ENCODE results near the gene SNX5.
"Not testable (repeated sequence)": the region's sequence is repeated elsewhere in the genome, so short reads cannot be mapped to it uniquely, and the experiment has no call there.

Gene SNX5

DNA sequence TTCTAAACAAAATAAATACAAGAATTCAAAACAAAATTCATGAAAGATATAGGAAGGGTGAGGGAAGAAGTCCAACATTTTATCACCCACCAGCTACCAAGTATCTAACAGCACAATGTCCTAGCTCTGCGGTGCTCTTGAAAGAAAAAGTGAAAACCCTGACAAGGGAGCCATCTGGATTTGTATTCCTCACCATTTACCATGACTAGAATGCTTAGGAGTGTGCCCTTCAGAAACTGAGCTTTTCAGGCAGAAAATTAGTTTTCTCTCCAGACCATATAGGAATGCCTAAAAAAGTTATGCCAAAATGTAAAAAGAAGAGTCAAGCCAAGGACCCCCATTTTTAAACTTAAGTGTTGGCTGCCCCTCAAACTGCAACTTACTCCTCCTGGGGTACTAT lies 4.5 kb downstream of the SNX5 start:
- in situ Hi-C loops (cut with HindIII; ENCODE audit: low pct_ligation_motif_present, low pct_unique_long_range_greater_than_20kb, low sequenced_read_pairs), result no loop called here
- DNase-seq, result no peak

DNA sequence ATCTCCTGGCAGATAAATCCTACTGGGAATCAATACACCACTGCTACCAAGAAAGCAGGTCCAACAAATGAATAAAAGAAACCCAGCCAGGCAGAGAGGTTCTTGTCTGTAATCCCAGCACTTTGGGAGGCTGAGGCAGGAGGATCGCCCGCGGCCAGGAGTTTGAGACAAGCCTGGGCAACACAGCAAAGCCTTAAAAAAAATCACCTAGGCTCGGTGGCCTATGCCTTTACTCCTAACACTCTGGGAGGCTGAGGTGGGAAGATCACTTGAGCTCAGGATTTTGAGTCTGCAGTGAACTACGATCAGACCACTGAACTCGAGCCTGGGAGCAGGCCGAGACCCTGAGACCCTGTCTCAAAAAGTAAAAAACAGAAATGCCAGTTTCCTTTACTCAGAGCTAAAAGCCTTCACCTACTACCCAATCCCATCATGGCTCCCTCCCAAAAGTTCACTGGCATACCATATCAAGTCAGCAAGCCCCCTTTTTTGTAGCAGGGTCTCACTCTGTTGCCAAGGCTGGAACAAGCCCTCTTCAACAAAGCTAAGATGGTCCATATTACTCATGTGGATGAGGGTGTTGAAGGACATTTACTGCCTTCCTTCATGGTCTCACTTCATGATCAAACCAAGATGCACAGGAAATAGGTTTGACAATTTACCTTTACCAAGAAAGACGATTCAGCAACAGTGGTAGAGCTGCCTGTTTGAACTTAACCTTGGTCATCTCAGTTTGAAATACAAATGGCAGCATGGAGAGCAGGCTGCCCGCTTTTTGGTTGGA lies 5.3 kb downstream of the SNX5 start:
- no peak for DNase-seq
- in situ Hi-C loops (cut with HindIII; ENCODE audit: low pct_ligation_motif_present, low pct_unique_long_range_greater_than_20kb, low sequenced_read_pairs), result no loop called here

DNA sequence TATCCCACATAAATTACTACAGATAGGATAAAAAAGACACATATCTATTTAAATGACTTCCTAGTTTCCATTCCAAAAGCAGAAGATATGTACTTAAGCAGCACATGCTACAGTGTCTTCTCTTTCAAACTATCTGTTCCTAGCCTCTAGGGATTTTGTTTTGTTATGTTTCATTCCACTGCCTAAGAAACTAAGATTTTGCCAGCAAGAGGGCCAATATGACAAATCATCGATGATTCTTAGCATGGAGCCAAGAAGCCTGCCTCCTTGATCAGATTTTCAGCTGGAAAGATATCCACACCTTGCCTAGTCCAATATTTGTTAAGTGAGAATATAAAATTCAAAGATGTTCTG lies 7.0 kb downstream of the SNX5 start:
- in situ Hi-C loops (cut with HindIII; ENCODE audit: low pct_ligation_motif_present, low pct_unique_long_range_greater_than_20kb, low sequenced_read_pairs), result no loop called here

DNA sequence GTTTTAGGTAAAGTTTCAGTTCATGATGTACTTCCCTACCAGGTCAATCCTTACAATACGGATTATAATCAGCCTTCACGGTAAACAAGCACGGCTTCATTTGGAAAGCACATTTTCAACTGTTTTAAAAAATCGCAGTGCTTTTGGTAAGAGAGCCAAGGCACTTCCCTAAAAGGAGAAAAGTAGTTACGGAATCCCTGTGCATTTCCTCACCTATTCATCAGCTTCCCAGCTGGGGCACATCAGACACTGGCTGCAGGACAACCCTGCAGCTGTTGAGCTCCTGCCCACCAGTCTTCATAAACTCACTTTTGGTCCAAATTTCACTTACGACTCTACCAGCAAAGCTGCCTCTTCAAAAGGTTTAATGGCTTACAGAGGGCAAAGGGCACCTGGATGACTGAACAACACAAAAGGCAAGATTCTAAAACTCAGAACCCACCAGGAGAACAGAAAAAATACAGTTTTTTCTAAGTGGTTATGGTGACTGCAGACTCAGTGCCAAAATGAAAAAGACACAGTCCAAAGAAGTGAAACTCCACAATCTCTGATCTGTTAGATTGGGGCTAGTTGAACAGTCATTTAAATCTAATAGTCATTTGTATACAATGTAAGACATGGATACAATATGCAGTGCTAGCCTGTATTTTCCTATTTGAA lies 7.5 kb downstream of the SNX5 start:
- in situ Hi-C loops (cut with HindIII; ENCODE audit: low pct_ligation_motif_present, low pct_unique_long_range_greater_than_20kb, low sequenced_read_pairs), result no loop called here
- DNase-seq, result no peak

More for the DNA sequence above, 7.0 kb downstream of the SNX5 start:
- DNase-seq, result no peak

DNA sequence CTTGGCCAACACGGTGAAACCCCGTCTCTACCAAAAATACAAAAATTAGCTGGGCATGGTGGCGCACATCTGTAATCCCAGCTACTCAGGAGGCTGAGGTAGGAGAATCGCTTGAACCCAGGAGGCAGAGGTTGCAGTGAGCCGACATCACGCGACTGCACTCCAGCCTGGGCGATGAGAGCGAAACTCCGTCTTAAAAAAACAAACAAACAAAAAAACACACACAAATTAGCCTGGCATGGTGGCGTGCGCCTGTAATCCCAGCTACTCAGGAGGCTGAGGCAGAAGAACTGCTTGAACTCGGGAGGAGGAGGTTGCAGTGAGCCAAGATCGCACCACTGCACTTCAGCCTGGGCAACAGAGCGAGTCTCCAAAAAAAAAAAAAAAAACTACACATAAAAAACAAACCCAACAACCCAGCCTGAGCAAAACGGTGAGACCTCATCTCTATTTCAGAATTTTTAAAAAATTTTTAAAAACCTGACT lies 8.2 kb downstream of the SNX5 start:
- in situ Hi-C loops (cut with HindIII; ENCODE audit: low pct_ligation_motif_present, low pct_unique_long_range_greater_than_20kb, low sequenced_read_pairs); DNase-seq: not testable (repeated sequence)

DNA sequence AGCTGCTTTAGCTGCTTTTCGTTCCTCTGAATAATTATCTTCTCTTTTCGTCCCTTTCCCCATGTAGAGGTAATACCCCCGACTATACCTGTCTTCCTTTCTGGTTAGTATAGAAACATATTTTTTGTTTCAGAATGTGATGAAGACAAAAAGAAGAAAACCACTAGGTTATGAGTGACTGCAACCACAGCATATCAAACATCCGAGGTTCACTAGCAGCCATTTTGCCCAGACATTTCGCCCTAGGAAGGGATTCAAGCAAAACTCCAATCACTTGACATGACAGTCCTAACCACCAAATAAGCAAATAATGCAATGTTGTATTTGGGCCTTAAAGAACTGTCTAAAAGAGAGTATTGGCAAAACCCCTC lies 9.4 kb downstream of the SNX5 start:
- in situ Hi-C loops (cut with HindIII; ENCODE audit: low pct_ligation_motif_present, low pct_unique_long_range_greater_than_20kb, low sequenced_read_pairs), result no loop called here
- no peak for DNase-seq

DNA sequence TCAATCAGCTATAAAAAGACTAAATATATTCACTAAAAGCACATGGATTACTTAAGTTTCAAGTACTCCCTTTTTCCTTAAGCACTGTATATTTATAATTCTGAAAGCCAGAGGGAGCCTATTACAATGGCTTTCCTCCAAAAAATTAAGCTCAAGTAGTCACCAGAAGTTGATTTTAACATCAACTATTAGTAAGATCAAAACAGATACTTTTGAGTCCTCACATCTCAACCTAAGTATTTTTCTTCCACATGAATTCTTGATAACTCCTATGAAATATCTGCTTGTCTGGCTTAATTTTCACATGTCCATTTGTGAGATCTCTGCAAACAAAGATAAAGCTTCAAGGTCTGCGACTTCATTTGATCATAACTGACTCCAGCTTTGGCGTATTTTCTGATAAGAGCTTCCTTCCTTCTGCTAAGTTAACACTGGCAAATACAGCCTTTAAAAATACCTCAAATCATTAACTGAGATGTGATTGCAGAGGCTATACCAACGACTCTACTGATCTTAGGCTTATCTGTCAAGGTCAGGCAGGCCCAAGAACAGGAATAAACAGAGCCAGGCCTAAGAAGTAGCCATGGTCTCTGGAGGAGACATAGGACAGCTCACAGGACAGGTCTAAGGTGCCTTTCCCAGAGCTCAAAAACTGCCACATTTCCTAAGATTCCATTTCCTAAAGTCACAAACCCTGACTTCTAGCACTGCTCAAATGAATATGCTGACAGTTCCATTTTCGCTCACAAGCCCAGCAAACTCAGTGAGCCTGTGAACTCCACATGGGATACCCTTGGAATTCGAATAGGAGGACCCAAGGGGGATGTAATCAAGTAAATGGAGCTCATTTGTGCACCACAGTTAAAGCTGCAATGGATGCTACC lies 10.0 kb downstream of the SNX5 start:
- no peak for DNase-seq
- in situ Hi-C loops (cut with HindIII; ENCODE audit: low pct_ligation_motif_present, low pct_unique_long_range_greater_than_20kb, low sequenced_read_pairs), result no loop called here

DNA sequence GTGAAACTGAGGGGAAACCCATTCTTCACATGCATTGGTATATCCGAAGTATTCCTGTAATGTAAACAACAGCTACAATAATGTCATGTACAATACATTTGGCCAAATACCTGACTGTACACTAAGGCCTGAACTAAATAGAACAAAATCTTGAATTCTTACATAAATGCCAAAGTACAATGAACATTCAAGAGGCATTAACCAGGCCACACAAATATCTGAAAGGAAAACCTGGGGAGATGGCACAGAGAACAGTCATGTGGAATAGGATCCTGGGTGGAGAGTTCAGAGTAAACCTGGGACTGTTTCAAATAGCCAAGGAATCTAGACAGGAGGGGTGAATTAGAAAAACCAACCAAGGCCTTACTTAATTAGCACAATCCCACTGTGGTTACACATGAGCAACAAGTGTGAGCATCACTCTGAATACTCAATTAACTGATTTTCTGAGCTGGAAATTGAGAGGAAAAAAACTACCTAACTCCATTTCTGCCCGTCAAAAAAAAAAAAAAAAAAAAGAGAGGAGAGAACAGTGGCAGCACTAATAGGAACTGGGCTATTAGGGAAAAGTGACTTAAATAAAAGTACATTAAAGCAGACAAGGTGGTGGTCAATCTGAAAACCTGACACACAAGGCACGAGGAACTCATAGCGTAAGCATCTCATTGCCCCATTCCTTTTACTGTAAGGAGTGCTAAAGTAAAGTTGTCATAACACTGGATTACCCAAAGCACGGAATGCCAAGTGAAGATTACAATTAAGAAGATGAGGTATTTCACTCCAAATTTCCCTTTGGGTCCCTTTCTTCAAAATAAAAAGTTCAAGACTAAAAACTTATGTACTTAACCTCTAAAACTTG lies 10.9 kb downstream of the SNX5 start:
- DNase-seq, result no peak
- in situ Hi-C loops (cut with HindIII; ENCODE audit: low pct_ligation_motif_present, low pct_unique_long_range_greater_than_20kb, low sequenced_read_pairs), result no loop called here

DNA sequence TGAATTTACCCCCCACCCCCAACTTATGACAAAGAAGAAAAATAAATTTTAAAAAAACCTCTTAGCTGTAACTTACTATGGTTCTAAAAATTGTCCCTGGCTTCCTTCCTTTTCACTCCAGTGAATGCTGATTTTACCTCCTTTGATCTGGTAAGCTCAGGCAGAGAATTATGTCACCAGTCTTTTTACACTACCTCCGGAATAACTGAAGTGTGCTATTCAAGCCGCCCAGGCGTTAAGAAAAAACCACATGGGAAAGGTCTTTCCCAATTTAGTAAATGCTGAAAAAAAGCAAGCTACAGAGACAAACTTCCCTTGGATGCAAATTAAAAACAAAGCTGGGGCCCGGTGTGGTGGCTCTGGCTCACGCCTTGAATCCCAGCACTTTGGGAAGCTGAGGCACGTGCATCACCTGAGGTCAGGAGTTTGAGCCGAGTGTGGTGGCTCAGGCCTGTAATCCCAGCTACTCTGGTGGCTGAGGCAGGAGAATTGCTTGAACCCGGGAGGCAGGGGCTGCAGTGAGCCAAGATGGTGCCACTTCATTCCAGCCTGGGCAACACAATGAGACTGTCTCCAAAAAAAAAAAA lies 12.4 kb downstream of the SNX5 start:
- no peak for DNase-seq
- in situ Hi-C loops (cut with HindIII; ENCODE audit: low pct_ligation_motif_present, low pct_unique_long_range_greater_than_20kb, low sequenced_read_pairs), result no loop called here

DNA sequence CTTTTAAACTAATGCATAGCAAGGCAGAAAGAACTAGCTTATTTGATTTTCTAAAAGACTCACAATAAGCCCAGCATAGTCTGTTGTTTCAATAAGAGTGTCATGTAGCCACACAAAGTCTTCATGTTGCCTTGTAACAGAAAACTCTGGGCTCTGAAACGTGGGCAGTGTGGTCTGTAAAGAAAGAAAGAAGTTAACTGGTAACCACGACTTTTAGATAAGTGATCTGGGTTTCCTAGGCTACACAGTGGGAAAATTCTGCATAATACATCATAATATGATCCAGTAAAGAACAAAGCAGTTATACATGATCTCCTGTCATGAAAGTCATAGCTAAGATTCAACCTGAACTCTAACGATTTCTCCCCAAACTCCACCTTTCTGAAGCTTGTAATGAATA lies 13.3 kb downstream of the SNX5 start:
- in situ Hi-C loops (cut with HindIII; ENCODE audit: low pct_ligation_motif_present, low pct_unique_long_range_greater_than_20kb, low sequenced_read_pairs), result no loop called here
- DNase-seq, result no peak

DNA sequence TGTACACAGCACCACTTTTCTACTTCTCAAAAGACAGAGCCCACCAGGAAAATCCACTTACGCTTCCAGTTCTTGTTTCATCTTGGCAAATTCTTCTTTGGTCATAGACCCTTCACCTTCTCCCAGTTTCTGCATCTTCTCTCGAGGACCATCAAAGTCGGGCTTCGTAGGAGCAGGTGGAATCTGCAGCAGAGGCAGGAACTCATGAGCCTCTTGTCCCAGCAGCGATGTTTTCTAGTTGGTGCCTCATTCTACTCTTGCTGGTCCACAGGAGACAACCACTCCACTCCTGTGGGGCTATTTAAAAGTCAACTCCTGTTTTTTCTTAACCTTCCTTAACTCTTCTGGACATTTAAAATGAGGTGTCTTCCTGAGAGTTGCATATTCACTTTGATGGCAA lies 14.7 kb downstream of the SNX5 start:
- in situ Hi-C loops (cut with HindIII; ENCODE audit: low pct_ligation_motif_present, low pct_unique_long_range_greater_than_20kb, low sequenced_read_pairs), result no loop called here
- DNase-seq, result no peak

DNA sequence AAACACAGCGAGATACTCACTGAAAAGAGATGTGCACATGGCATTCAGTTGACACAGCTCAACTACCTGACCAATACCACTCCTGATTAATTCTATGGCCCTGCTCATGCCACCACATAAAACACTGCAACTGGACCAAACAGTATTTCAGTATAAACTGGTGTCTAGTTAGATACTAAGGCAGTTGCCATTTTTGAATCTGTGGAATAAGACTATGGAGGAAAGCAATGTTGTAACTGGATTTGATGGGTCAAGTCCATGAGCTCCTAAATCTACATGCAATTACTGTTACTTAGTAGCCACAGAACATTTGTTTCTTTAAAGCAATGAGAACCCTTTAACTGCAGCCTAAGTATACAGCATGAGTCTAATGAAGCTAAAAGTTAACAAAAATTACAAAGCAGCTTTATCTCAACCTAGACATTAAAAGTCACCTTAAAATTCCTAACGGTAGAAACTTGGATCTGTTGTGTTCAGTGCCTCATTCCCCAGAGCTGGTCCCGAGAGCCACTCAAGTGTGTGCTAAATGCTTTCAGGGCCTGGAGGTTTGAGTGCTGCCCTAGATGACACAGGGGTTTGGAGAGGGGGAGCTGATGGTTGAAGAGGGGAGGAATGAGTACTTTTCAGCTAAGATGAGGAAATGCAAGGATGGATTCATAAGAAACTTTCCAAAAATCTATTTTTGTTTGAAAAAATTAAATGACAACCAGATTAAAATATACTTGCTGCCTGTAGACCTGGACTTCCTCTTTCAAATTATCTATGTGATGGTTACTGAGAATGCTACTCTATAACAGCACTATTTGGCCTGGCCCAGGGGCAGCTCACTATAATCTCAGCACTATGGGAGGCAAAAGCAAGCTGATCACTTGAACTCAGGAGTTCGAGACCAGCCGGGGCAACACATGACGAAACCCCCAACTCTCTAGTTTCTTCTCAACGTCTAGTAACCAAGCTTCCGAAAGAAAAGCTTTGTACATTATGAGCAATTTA lies 15.6 kb downstream of the SNX5 start:
- DNase-seq, result no peak
- in situ Hi-C loops (cut with HindIII; ENCODE audit: low pct_ligation_motif_present, low pct_unique_long_range_greater_than_20kb, low sequenced_read_pairs), result no loop called here

DNA sequence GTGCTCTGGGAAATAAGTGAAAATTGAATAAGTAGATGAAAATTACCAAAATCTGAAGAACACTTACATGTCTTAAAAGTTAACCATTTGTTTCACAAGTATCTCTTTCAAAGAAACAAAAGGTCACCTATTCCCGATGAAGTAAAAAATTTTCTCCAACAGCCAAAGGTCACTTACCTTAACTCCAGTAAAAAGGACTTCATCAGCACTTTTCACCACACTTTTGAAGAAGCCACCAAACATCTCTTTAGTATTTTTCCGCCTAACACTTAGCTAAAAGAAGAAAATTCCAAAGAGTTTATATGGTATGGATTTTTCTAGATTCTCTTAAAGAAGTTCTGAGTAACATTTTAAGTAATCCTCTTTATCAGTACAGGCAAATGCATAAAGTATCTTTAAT lies 17.3 kb downstream of the SNX5 start:
- in situ Hi-C loops (cut with HindIII; ENCODE audit: low pct_ligation_motif_present, low pct_unique_long_range_greater_than_20kb, low sequenced_read_pairs), result no loop called here
- DNase-seq, result no peak

DNA sequence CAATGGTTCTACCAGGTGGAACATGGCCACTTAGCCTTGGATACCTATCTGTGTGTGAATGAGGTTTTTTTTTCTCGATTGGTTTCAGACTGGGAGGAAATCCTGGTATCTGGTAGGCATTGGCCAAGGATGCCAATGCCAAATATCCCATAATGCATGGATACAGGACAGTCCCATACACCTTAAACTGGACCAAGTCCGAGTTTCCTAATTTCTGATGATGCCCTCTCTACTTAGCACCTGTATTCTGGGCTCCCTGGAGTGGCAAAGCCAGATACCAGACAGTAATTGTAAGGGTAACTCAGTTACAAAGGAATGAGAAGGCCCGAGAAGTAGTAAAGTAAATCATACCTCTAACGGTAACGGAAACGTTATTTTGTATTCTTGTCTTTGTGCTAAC lies 17.9 kb downstream of the SNX5 start:
- DNase-seq, result no peak
- in situ Hi-C loops (cut with HindIII; ENCODE audit: low pct_ligation_motif_present, low pct_unique_long_range_greater_than_20kb, low sequenced_read_pairs), result no loop called here

DNA sequence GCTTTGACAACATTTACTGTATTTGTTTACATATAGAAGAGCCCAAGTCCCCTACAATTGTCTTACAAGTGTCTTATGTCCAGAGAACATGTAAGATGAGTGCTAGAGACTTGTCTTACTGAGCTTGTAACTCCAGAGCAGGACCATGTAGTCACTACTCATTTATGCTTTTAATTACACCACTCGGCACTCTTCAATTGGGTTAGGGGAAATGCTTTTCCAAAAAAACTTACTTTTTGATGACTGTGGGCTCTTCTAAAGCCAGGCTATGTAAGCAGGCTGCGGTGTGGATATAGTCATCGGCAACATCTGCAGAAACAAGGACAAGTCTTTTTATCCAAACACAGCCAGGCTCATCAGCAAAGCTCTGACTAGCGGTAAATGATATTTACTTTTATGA lies 18.7 kb downstream of the SNX5 start:
- in situ Hi-C loops (cut with HindIII; ENCODE audit: low pct_ligation_motif_present, low pct_unique_long_range_greater_than_20kb, low sequenced_read_pairs), result no loop called here
- DNase-seq, result no peak

DNA sequence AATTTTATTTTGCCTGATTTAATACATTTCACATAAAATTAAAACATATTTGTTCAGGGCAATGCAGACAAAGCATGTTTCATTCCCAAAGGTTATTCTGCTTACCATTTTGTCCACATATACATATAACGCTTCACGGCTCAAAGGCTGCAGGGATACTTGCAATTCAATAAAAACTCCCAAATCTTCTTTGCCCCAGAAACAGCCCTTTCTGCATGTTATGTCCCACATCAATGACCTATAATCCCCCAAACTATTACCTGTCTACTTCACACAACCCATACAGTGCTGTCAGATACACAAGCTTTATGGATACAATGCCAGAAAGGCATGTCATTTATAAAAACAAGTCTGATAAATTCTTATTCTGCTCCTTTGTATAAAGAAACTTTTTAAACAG lies 20.2 kb downstream of the SNX5 start:
- no peak for DNase-seq
- in situ Hi-C loops (cut with HindIII; ENCODE audit: low pct_ligation_motif_present, low pct_unique_long_range_greater_than_20kb, low sequenced_read_pairs), result no loop called here

DNA sequence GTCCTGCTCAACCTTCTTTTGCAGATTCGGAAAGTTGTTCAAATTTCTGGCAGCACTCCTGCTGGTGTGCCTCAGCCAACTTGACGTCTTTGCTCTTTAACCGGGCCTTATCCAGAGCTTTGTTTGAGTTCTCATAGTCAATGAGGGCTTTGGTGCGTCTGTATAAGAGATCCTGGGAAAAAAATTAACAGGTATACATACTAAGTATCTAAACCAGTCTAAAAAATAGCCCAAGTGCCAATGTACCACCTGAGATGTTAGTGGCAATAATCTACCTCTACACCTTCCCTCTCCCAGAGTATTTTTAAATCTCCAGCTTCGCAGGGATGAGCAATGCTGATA lies 21.1 kb downstream of the SNX5 start:
- no peak for DNase-seq
- in situ Hi-C loops (cut with HindIII; ENCODE audit: low pct_ligation_motif_present, low pct_unique_long_range_greater_than_20kb, low sequenced_read_pairs), result no loop called here
